HG03378 (cell line): ENCODE measurements around the gene NOS3.

Experiments used
- ATAC-seq: cut with Tn5 transposase; IDR thresholded peaks from one replicate; pipeline ENCODE4 v1.9.1; 2021; ENCODE audit warnings: mild to moderate bottlenecking, moderate library complexity; ENCODE audit not compliant: unreplicated experiment

The NOS3 gene

DNA sequence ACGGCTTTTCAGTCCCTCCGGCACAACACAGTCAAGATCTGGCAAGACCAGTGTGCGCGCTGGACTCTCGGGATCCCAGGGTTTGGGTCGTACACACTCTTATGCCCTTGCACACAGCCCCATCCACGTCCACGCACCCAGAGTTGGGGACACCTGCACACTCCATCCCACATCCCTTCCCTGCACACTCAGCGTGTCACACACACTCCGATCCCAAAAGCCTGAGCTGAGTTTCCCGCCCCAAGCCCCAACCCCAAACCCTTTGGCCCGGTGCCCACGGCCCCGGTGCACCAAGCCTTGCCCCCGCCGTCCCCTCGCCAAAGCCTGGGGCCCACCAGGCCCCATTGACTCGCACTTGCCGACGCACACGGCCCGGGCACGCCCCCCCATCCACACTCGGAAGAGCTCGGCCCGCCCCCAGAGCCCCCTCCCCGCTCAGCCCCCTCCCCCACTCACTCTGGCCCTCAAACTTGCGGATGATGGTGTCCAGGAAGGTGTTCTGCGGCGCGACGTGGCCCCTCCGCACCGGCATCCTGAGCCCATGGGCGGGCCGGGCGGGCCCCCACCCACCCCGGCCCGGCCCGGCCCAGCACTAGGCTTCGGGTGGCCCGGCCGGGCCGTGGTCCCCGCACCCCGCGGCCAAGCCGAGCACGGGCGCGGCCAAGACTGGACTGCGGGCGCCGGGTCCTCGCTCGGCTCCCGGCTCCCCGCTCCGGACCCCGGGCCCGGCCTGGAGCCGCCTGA is 13.3 kb upstream of the NOS3 start:
- no peak for ATAC-seq

DNA sequence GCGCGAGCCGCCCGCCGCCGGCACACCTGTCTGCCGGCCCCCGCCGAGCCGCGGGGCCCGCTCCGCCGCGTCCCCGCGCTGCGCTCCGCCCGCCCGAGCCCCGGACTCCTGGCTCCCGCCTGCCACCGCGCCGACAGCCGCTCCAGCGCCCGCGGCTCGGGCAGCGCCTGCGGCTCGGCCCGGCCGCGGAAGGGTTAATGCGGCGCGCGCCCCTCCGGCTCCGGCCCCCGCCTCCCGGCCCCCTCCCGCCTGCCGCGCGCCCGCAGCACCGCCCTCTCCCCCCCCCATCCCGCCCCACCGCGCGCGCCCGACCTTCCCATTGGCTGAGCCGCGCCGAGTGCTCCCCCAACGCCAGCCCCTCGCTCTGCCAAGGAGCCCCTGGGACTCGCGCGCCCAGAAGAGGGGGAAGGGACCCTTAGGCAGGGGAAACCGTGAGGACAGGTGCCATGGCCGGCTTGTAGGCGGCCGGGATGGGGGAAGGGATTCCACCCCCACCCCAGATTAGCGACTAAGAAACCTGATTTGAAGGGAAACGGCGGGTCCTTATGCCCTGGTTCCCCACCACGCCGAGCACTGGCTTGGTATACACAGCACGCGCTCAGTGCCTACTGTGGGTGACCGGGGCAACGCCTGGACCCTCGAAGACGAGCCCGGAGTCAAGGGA is 12.6 kb upstream of the NOS3 start, which contains the start of gene KCNH2:
KCNH2 (minus strand) TSS at position 196 of the 664 bp plus-strand sequence. CDS start 408 bp downstream, outside the sequence.
- no peak for ATAC-seq

- no peak for ATAC-seq
These were observed 11.0 kb upstream of the NOS3 start for GRCh38 chr7:150979713-150980390.

GRCh38 chr7:150980663-150981062 is 10.2 kb upstream of the NOS3 start:
- ATAC-seq, result no peak

DNA sequence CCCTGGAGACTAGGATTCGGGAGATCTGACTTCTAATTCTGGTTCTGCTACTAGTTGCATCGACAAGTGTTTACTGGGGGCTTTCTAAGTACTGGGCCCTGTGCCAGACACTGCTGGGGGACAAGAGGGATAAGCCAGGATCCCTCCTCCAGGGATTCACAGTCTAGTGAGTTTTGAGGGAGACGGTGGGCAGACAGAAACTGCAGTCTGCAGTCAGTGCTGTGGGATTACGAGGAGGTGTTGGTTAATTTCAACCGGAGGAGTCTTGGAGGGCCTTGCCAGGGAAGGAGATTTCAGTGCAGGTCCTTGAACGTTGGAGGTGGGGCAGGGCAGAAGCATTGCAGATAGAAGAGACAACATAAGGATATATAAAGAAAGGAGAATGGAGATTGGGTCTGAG is 9.2 kb upstream of the NOS3 start:
- no peak for ATAC-seq

- no peak for ATAC-seq
These were observed 8.5 kb upstream of the NOS3 start for GRCh38 chr7:150982351-150982750.

DNA sequence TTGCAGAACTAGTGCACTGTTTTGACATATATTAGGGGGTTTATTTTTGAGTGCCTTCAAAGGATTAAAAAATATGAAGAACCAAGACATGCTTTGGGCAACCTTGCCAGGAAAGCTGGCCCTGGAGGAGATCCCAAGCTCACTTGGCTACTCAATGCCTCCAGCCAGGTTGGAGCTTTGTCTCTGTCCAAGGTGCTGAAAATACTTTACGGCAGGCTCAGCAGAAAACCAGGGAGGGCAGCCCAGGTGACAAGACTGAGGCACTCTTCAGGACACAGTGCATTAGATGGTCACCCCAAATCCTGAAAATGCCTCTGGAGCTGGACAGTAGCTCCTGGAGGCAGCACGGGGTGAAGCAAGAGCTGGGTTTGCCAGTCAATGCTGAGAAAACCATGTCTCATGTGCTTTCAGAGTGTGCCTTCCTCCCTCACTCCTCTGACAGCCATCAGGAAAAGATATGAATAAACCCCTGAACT is 6.9 kb upstream of the NOS3 start:
- ATAC-seq, result no peak

GRCh38 chr7:150986099-150986512 is 4.7 kb upstream of the NOS3 start:
- no peak for ATAC-seq

DNA sequence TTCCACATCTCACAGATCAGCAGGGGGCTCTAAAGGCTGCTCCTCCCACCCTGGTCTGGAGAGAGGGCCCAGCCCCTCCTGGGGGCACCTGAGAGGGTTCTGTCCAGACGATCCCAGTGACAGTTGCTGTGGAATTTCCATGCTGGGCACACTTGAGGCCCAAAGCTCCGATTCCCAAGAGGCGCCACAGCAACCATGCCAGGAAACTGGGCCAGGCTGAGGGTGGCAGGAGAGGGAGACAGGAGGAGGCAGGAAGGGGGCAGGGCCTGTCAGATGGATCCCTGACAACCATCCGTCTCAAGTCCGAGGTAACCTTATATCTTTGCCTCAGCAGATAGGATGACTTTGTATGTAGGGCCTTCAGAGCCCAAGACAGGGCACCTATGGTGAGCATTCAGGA is 4.3 kb upstream of the NOS3 start:
- ATAC-seq, result no peak

DNA sequence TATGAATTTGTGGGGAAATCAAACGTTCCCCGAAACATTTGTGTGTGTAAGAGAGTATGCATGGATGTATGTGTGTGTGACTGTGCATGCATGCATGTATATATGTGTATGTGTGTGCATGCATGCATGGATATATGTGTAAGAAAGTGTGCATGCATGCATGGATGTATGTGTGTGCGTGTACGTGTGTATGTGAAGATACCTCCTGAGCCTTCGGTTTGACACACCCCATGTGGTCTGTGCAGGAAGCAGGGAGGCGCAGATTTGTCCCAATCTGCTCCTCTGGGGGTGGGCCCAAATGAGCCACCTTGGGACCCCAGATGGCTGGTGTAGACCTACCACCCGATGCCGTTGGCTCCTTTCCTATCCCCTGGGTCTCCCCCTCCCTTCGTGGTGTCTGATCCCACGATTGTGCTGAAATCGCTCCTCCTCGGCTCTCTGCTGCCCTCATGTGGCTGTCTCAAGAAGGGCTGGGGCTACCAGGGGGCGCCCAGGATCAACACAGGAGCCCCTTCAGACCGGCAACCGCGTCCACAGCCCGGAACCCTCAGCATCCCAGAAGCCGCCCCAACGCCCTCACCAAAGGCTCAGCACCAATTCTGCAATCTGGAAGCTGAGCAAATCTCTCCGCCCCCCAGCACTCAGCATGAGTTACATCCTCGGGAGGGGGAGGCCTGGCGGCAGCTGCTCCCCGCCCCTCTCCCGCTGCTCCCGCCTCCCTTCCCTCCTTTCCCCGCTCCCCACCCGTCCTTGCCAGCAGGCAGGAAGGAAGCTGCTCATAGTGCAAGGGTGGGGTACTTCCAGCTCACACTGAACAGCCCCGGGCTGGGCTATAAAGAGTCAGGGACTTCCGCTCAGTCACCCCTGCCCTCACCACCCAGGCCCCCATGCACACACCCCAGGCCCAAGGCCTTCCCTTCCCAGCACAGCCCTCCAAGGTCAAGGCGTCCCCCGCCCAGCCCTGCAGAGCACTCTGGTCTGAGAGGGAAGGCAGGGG is 2.3 kb upstream of the NOS3 start:
- ATAC-seq, result no peak

DNA sequence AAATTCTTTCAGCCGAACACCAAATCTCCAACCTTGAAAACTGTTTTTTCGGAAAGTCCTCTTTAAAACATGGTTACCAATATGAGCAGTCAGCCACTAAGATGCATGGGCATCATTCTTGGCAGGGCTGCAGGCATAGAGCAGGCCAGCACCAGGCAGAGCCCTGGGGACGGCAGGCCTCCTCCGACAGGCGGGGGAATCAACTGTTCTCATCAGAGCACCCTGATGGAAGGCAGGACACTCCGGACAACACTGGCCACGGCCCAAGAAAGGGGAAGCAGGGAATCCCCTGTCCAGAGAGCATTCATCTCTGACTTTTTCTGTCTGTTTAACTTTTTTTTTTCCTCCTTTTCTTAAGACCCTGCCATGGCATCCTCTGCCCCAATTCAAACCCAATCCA is 1.4 kb upstream of the NOS3 start:
- no peak for ATAC-seq

- ATAC-seq, result no peak
These were observed 1.3 kb downstream of the NOS3 start for GRCh38 chr7:150992051-150992640.

DNA sequence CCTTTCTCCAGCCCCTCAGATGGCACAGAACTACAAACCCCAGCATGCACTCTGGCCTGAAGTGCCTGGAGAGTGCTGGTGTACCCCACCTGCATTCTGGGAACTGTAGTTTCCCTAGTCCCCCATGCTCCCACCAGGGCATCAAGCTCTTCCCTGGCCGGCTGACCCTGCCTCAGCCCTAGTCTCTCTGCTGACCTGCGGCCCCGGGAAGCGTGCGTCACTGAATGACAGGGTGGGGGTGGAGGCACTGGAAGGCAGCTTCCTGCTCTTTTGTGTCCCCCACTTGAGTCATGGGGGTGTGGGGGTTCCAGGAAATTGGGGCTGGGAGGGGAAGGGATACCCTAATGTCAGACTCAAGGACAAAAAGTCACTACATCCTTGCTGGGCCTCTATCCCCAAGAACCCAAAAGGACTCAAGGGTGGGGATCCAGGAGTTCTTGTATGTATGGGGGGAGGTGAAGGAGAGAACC is 2.1 kb downstream of the NOS3 start:
- no peak for ATAC-seq

- ATAC-seq, result no peak
These were observed 2.7 kb downstream of the NOS3 start for GRCh38 chr7:150993511-150993910.

DNA sequence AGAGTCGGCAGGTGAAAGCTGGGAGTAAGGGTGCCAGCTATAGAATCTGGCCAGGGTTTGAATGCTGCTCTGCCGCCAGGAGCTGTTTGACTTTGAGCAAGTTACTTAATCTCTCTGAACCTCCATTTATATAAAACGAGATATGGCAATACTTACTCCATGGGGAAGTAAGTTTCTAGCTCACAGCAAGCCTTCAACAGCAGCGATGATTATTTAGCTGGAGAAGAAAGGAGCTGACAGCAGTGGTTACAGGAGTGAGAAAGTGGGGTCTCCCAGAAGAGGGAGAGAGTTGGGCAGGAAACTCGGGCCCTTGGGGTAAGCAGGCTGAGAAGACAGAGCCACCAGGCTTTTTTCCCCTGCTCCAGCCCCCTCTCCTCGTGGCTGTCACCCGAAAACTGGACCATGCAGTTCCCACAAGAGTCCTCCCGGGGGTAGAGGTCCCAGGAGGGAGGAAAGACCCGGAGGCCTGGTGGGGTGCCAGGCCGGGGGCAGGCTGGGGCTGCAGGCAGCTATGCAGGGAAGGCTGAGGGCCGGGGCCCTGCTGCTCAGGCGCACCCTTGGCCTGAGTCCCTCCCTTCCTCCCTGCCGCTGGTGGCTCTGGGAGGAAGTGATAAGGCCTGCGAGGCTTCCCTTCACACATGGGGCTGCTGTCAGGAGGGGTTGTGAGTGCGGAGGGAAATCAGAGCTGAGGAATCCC is 3.5 kb downstream of the NOS3 start:
- no peak for ATAC-seq

DNA sequence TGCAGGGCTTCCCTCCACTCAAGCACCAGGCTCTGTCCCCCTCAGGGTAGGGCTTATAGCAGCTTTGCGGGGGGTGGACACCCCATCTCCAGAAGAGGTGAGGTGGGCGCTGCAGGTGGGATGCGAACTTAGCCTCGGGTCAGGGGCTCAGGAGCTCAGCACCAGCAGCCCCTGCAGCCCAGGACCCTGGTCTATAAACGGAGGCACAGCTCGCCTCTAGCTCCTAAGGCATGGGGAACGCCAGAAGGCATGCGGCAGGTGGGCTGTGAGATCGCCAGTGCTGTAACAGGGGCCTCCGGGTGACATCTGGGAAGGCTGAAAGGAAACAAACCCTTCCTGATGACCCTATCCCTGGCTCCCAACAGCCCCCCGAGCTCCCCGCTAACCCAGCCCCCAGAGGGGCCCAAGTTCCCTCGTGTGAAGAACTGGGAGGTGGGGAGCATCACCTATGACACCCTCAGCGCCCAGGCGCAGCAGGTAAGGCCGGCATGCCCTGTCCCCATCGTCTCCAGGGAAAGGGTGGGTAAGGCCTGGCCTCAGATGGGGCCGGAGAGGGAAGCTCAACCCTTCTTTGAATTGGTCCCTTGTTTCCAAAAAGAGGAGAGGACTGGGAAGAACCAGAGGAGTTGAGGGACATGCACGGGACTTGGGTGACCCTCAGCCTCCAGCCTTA is 4.2 kb downstream of the NOS3 start:
- ATAC-seq, result no peak

- ATAC-seq, result no peak
These were observed 5.7 kb downstream of the NOS3 start for GRCh38 chr7:150996376-150997074.

- ATAC-seq, result no peak
These were observed 6.3 kb downstream of the NOS3 start for GRCh38 chr7:150997075-150997511.
